ENCODE results near the gene IQSEC1. TPM values are rescaled to one million over a fixed set of nuclear protein-coding genes. Genes with fewer than 3 reads are reported as not detected.

IQSEC1 gene
- total RNA-seq, 1 donor from 2014 or later, result 29.5 TPM

GRCh38 chr3:13079051-13079450 lies 5.8 kb upstream of the IQSEC1 start:
- Histone ChIP-seq H2AFZ (ENCODE audit: low read depth, low read length) (no peak overlapping the region), H3K4me3 (ENCODE audit: insufficient read depth, low read depth, low read length) (no peak overlapping the region), H3K36me3 (ENCODE audit: insufficient read depth, low read length) (no peaks in the 10 kb centered on the region), H4K20me1 (ENCODE audit: insufficient read depth, low read length) (no peaks in the 10 kb centered on the region), H3K79me2 (ENCODE audit: insufficient read depth, low read length) (no peaks in the 10 kb centered on the region), H3K4me1 (ENCODE audit: insufficient read depth, low read length) (no peaks in the 10 kb centered on the region), H3K4me2 (ENCODE audit: low read length) (no peak overlapping the region), H3K27ac (ENCODE audit: low read depth, low read length) (no peak overlapping the region), H3K9me3 (ENCODE audit: insufficient read depth, low read depth, low read length) (peaks cover 3% of the 10 kb centered on the region), H3K9ac (ENCODE audit: low read length) (no peak overlapping the region), H3K27me3 (ENCODE audit: insufficient read depth, low read length) (peaks cover 39% of the 10 kb centered on the region)
- no peak for DNase-seq (ENCODE audit: low read depth)
- Mint-ChIP-seq H3K9me3 (ENCODE audit: unreplicated experiment) (peaks cover 4% of the 10 kb centered on the region), H3K4me3 (ENCODE audit: unreplicated experiment) (no peak overlapping the region), H3K27ac (ENCODE audit: unreplicated experiment) (no peak overlapping the region), H3K36me3 (ENCODE audit: low read depth, unreplicated experiment) (peaks cover under 1% of the 10 kb centered on the region), H3K27me3 (ENCODE audit: low read depth, unreplicated experiment) (peaks cover 44% of the 10 kb centered on the region), H3K4me1 (ENCODE audit: low read depth, unreplicated experiment) (peaks cover 24% of the 10 kb centered on the region)
- FAIRE-seq, result no peak
- TF ChIP-seq CTCF (IDR thresholded peaks at IDR 0.05; ENCODE audit: insufficient read depth, low read depth, low read length) (no peak), EZH2 (IDR thresholded peaks at IDR 0.05; ENCODE audit: insufficient read depth, low read length) (no peak)

GRCh38 chr3:13078163-13078905 lies 5.1 kb upstream of the IQSEC1 start:
- FAIRE-seq, result no peak
- no peaks in the 10 kb centered on the region for H3K79me2 ChIP-seq (ENCODE audit: insufficient read depth, low read length)
- no peak overlapping the region for H2AFZ ChIP-seq (ENCODE audit: low read depth, low read length)
- H4K20me1 ChIP-seq (ENCODE audit: insufficient read depth, low read length), result no peaks in the 10 kb centered on the region
- no peak overlapping the region for H3K9ac ChIP-seq (ENCODE audit: low read length)
- peaks cover 3% of the 10 kb centered on the region for H3K36me3 Mint-ChIP-seq (ENCODE audit: low read depth, unreplicated experiment)
- H3K4me3 Mint-ChIP-seq (ENCODE audit: unreplicated experiment), result no peak overlapping the region
- no peak overlapping the region for H3K27ac Mint-ChIP-seq (ENCODE audit: unreplicated experiment)
- H3K4me2 ChIP-seq (ENCODE audit: low read length), result no peak overlapping the region
- no peak for DNase-seq (ENCODE audit: low read depth)
- H3K4me3 ChIP-seq (ENCODE audit: insufficient read depth, low read depth, low read length), result no peak overlapping the region
- TF ChIP-seq EZH2 (IDR thresholded peaks at IDR 0.05; ENCODE audit: insufficient read depth, low read length) (no peak), CTCF (IDR thresholded peaks at IDR 0.05; ENCODE audit: insufficient read depth, low read depth, low read length) (no peak)
- H3K27me3 ChIP-seq (ENCODE audit: insufficient read depth, low read length), result peaks cover 45% of the 10 kb centered on the region
- peaks cover 24% of the 10 kb centered on the region for H3K4me1 Mint-ChIP-seq (ENCODE audit: low read depth, unreplicated experiment)
- H3K9me3 Mint-ChIP-seq (ENCODE audit: unreplicated experiment), result peaks cover 4% of the 10 kb centered on the region
- peaks cover 7% of the 10 kb centered on the region for H3K9me3 ChIP-seq (ENCODE audit: insufficient read depth, low read depth, low read length)
- peaks cover 45% of the 10 kb centered on the region for H3K27me3 Mint-ChIP-seq (ENCODE audit: low read depth, unreplicated experiment)
- no peaks in the 10 kb centered on the region for H3K4me1 ChIP-seq (ENCODE audit: insufficient read depth, low read length)
- no peak overlapping the region for H3K27ac ChIP-seq (ENCODE audit: low read depth, low read length)
- no peaks in the 10 kb centered on the region for H3K36me3 ChIP-seq (ENCODE audit: insufficient read depth, low read length)
